ENCODE measurements around the gene UNC79.

DNA sequence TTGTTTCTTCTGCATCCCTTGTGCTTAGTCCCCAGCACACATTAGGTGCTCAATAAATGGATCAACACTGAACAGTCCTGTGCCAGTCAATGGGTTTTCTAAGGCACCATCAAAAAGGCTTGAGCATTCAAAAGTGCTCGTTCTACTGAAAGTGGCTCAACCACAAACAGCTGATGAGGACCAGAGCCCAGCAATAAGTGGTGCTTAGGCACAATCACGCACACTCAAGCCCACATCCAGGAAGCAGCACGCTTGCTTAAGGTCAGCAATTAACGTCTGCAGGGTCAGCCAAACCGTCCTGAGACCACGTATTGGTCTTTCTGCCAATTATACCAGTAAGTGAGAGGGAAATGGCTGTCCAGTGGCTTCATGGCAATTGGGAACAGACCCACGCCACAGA is 301.0 kb downstream of the UNC79 start:
- TF ChIP-seq, protein P1, sequence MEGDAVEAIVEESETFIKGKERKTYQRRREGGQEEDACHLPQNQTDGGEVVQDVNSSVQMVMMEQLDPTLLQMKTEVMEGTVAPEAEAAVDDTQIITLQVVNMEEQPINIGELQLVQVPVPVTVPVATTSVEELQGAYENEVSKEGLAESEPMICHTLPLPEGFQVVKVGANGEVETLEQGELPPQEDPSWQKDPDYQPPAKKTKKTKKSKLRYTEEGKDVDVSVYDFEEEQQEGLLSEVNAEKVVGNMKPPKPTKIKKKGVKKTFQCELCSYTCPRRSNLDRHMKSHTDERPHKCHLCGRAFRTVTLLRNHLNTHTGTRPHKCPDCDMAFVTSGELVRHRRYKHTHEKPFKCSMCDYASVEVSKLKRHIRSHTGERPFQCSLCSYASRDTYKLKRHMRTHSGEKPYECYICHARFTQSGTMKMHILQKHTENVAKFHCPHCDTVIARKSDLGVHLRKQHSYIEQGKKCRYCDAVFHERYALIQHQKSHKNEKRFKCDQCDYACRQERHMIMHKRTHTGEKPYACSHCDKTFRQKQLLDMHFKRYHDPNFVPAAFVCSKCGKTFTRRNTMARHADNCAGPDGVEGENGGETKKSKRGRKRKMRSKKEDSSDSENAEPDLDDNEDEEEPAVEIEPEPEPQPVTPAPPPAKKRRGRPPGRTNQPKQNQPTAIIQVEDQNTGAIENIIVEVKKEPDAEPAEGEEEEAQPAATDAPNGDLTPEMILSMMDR (IDR thresholded peaks at IDR 0.05): no peak
- no peak for TF ChIP-seq EZH2 (IDR thresholded peaks at IDR 0.05)
